HG03108 (cell line): ENCODE measurements around the gene THSD7B.
"Not testable (repeated sequence)": the region's sequence is repeated elsewhere in the genome, so short reads cannot be mapped to it uniquely, and the experiment has no call there.

Experiments used
- ATAC-seq: cut with Tn5 transposase; IDR thresholded peaks from one replicate; pipeline ENCODE4 v1.9.1; 2021; ENCODE audit warnings: moderate library complexity; ENCODE audit not compliant: unreplicated experiment

THSD7B gene

DNA sequence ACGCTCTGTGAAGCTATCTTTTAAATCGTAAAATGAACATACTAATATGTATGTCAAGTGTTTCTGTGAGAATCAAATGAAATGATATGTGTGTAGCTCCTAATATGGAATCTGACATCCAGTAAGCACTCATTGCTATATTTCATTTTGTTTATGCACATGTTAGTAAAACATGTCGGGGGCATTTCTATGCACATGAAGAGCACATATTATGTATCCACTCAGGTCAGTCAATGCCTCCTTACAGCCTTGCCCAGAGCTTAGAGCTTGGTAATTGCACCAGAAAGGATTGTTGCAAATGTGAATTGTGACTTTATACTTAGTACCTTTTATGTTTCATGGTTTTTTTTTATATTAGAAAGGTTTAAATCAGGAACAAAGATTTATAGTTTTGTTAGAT is 735.3 kb downstream of the THSD7B start:
- ATAC-seq: no peak

DNA sequence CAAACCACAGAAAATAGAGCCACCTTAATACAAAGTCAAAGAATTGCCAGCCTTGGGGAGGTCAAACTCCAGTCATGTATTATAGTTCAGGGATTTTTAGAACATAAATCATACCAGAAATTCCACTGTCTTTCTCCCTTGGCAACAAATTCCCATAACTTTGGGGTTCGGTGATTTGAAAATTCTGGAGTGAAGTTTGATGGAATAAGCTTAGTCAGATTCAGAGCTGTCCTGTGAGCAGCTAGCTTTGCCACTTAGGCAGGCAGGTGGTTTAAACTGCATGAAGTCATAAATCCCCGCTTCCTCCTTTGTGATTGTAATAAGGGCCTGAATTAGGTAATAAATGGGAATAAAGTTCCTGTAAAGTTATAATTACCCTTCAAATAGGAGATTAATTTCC is 741.9 kb downstream of the THSD7B start:
- no peak for ATAC-seq

DNA sequence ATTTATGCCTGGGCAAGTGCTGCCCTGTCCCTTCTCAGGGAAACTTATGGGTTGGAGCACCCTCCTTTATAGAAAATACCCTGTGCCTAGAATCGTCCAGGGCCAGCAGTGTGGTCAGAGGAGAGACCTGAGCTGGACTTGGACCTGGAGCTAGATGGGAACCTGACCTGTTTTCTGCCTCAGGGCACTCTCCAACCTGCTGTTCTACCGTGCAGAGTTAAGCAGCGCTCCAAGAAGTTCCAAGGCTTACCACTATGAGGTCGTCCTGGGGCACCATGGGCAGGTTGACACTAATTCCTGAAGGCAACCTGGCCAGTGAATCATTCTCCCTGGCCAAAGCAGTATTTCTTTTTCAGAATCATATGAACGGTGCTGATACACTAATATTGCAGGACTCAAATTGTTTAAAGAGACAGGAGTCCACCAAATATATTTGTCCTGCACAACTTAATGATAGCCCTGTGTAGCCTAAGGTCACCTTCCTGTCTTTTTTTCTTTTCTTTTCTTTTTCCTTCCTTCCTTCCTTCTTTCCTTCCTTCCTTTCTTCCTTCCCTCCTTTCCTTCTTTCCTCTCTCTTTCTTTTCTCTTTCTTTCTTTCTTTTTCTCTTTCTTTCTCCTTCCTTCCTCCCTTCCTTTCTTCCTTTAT is 743.5 kb downstream of the THSD7B start:
- no peak for ATAC-seq

DNA sequence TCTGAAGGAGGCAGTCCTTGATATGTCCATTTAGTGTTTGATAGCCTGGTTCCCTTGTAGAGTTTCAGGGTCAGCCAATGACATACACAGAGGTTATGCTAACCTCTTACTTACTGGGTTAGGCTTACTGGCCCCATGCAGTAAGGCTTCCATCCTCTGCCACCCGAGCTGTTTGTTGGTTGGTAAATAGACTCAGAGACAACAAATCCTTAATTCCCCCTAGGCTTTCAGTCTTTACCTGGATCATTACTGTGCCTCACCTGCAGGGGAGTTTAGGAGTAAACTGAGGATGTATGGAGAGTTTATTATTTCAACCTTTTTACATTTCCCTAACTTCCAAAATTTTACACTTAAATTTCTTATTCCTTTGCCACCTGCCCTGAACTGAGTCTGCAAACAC is 746.2 kb downstream of the THSD7B start:
- no peak for ATAC-seq

DNA sequence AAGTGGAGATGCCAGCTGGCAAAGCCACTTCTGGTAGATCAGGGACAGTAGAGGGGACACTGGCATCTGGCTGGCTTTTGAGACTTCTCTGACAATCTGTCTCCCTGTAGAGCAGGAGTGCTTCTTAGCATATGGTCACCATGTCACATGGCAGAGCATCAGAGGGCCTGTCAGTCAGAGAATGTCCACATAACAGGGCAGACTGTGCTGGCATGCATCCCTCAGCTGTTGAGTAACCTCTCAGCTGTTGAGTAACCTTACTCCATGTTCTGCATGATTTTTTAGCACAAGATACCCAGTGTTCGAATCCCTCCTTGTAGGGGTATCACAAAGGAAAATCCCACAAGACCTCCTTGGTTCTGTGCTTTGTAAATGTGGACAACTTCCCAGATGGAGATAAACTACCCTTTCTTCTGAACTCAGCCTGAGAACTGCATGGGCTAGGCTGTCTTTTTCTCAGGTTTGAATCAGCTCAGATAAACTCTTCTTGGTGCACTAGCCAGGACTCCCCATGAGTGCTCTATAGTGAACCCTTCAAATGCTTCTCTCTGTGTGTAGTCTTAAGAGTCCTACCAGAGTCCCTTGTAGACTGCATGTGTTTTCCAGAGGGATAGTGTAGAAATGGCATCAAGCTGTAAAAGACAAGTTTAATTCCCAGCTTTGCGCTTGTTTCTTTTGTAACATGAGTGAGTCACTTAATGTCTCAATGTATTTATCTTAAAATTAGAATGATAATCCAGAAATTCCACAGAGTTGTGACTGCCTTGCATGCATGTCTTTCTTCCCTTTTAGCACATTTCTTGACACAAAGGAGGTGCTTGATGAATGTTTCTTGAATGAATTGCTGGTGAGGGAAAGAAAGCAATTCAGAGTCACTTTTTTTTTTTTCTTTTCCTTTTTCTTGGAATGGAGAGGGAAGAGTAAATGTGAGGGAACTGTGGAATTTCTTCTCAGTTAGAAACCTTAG is 756.6 kb downstream of the THSD7B start:
- no peak for ATAC-seq

DNA sequence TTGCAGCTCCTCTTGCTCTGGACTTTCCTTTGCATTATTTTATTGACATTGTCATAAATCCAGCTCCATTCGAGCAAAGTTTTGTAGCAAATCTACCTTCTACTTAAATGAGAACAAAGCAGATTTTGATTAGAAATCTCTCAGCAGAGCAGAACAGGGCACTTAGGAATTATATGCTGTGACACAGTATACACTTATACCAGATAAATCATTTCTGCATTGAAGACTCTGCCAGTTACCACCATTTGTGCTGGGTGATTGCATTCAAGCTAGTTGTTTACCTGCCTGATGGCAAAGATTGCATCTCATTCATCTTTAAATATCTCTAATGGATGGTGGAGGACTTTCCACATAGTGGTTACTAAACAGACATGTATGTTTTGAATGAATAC is 757.3 kb downstream of the THSD7B start:
- ATAC-seq: no peak

DNA sequence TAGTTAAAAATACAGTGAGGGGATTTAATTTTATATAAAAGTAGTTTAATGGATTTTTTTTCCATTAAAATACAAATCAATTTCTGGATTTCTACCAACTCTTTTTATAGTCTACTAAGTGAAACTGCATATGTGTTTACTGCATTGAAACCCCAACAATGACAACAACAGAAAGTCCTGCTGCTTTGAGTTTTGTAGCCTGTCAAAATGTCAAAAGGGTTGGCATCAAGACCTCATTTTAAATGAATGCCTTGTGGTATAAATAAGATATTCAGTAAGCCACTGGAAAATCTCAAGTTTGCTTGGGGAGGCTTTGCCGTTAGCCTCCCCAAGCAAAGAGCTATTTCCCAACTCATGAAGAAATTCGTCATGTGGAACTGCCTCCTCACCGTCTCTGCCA is 758.6 kb downstream of the THSD7B start:
- ATAC-seq: no peak

DNA sequence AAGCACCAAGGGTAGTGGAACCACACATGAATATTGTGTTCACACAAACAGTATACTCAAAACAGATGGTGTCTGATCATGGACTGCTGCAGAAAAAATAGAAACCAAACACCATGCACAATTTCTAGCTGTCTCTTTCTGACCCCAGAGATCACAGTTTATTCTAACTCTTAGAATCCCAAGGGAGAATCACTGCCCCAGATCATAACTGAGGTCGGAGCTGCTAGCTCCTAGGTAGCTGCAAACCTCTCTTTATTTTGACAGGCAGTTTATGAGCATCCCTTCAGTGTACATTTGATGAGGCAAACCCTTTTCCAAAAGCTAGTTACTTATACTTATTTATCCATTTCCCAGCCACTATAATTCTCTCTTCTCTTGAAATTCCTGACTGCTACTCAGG is 759.8 kb downstream of the THSD7B start:
- ATAC-seq: no peak

DNA sequence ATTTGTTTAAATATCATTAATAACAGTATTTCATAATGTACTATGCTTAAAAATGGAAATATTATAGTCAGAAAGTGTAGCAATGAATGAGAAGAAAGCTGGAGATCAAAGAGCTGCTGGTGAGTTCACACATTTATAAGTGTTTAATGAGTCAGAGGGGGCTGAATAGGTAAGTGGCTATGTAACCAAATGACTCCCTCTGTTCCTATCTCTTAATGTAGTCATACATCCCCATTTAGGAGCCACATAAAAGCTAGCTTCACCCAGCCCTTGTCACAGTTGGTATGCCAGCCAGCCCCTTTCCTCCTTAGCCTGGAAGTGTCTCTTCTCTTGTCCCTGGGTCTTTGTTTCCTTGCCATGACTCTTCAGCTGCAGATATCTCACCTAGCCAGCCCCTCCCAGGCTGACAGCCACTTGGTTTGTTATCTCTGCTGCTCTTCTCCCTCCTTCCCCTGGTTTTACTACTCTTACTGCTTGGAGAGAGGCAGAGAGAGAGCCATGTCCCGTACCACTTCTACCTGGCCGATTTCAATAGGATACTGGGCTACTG is 760.4 kb downstream of the THSD7B start:
- ATAC-seq: no peak

DNA sequence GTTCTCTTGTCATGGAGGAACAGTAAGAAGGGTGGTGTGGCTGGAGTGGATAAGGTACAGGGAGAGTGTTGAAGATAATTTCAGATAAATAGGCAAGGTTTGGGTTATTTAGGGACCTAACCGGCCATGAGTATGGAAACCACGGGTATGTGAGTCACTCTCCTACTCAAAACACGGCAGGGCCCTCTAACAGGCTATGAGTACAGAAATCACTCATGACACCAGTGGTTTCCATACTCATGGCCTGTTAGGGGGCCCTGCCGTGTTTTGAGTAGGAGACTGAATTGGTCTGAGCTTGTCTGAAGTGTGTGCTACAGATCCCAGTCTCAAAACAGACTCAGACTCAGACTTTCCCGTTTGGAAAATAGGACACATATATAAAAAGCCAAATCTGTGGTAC is 770.6 kb downstream of the THSD7B start:
- no peak for ATAC-seq

DNA sequence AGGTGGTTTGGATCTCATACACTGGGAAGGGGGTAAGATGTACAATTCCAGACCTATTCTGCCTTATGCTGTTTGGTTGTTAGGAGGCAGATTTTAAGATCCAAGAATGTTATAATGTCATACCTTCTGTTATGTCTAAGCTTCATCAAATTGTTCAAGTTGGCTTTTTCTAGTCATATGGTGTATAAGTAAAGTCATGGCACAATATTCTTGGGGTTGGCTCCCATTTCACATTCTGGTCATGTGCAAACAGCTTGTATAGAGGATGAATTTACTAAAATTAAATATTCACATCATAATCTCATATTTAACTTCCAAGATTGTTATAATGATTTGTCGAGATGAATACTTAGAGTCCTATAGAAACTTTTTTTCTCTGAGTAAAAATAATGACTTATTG is 774.0 kb downstream of the THSD7B start:
- ATAC-seq: no peak

DNA sequence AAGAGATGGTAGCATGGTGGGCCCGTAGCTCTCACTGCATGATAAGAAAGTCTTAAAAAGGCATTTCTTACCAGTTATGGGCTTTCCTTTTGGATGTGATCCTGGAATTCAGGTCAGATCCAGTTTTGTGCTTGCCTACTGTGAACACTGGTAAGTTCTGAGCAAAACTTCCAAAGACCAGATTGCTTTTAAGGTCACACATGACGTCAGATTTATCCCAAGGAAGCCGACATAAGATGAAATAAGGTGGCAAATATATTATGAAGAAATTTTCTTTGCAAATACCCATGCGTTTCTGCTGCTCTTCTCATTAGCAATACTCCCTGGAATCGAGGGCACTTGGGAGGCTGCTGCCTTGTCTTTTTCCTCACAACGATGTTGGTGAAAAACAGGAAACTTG is 782.5 kb downstream of the THSD7B start:
- no peak for ATAC-seq

DNA sequence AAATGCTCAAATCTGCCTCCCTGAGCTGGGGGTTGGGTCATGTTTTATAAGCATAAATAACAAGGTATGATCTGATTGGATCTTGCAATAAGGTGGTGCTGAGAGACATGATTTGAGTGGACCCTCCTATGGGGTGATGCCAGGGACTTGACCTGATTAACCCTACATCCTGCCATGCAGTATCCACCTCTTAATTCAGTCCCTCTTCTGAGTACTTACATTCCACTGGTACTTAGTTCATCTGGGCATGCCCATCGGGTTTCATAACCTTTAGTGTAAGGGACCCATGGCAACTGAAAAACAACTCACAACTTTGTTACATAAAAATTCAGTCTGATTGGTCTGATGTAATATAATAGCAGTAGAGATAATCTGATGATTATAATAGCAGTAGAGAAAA is 801.0 kb downstream of the THSD7B start:
- ATAC-seq: no peak

DNA sequence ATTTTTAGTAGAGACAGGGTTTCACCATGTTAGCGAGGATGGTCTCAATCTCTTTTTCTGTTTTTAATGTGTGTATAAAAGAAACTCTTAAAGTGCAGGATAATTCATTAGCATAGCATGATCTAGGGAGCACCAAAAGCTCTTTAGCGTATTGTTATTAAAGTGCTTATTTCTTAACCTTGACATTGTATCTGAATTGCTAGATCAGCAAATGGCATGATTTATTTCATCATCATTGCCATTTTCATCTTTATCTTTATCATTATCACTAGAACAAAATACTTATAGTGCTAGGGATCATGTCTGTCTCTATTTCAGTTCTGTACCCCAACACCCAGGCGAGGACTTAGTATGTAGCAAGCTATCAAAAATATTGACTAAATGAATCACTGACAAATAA is 805.1 kb downstream of the THSD7B start:
- no peak for ATAC-seq

DNA sequence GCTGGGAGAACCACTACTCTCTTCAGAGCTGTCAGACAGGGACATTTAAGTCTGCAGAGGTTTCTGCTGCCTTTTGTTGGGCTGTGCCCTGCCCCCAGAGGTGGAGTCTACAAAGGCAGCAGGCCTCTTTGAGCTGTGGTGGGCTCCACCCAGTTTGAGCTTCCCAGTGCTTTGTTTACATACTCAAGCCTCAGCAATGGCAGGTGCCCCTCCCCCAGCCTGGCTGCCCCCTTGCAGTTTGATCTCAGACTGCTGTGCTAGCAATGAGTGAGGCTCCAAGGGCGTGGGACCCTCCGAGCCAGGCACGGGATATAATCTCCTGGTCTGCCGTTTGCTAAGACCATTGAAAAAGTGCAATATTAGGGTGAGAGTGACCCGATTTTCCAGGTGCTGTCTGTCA is 822.5 kb downstream of the THSD7B start:
- ATAC-seq: not testable (repeated sequence)

DNA sequence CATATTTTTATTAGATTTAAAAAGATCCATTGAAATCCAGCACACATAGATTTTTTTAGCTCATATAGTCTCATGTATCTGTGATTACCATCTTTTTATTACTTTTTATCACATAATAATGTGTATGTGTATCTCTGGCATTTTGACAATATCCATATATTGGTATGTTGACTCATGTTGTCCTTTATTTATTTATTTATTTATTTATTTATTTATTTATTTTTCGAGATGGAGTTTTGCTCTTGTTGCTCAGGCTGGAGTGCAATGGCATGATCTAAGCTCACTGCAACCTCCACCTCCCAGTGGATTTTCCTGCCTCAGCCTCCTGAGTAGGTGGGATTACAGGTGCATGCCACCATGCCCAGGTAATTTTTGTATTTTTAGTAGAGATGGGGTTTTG is 823.2 kb downstream of the THSD7B start:
- ATAC-seq: not testable (repeated sequence)

DNA sequence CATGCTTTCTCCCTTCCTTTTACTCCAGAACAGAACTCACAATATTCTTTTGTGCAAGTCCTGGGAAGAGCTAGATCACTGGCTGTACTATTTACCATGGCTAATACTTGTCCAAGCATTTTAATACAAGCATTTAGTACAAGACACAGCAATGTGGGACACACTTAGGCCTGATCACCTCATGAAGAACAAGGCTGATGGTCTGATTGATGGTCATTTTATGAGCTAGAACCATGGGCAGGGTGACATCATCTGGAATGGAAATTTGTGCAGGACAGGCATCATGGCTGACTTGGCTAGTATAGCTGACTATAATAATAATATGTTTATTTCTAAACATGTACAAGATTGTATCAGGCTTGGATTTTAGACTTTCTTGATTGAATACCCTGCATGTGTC is 824.8 kb downstream of the THSD7B start:
- no peak for ATAC-seq

DNA sequence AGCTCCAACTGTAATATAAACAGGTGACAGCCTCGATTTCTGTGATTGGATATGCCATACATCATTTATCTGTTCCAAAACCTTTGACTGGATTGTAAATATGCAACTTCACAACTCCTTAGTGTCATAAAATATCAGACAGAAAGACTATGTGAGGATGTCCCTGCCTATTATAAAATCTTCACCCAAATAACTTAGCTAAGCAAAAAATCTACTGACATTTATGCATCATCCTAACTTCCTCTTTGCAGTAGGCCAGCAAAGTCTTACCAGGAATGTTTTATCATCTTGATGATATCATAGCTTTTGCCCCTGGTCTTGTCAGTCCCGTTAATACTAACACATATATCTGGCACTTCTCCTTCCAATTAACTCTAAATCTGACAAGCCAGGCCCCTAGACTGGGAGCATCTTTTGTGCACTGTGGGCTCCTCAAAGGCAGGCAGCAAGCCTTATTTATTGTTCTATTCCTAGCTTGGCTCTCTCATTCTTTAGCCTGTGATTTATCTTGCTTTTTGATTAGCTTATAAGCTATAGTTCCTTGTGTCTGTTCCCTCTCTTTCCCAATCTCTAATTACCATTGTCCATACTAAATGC is 842.5 kb downstream of the THSD7B start:
- no peak for ATAC-seq

DNA sequence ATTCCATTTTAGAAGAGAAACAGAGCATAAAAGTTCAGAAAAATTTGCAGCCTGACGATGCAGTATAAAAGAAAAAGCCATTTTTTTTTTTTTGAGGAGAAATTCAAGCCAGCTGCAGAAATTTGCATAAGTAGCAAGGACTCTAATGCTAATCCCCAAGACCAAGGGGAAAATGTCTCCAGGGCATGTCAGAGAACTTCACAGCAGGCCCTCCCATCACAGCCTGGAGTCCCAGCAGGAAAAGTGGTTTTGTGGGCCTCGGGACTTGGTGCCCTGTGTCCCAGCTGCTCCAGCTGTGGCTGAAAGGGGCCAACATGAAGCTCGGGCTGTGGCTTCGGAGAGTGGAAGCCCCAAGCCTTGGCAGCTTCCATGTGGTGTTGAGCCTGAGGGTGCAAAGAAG is 873.6 kb downstream of the THSD7B start:
- ATAC-seq: no peak

DNA sequence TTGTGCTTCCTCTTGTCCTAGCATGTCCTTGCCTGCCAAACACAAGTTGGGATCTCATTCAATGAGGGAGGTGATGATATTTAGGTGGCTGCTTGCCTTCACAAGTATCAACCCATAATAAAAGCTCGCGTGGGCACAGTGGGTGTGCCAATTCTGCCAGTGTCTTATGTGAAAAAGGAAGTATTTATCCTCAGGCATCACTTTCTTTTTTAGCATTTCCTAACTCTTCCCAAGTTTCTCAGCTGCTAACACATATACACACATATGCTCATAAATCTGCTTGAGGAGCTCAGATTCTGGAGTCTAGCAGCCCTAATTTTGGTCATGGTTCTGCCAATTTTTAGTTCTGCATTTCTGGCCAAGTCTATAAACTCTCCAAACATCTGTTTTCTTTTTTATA is 879.4 kb downstream of the THSD7B start:
- ATAC-seq: no peak

DNA sequence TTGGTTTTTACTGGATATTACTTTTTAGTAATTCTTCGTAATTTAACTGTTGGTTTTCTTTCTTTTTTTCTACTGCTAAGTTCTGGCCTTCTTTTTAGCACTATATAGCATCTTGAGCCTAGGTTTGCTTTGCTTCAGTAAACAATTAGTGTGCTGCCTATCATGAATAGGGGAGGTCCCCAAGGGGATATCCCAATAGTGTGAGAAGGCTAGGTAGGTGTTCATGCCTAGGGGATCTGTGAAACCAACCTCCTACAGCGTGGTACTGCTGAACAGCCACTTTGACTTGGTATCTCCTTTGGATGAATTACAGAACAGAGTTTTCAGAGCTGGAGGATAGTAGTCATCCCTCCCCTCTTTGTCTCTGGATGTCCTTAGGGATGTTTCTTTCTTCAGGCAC is 888.7 kb downstream of the THSD7B start:
- no peak for ATAC-seq

DNA sequence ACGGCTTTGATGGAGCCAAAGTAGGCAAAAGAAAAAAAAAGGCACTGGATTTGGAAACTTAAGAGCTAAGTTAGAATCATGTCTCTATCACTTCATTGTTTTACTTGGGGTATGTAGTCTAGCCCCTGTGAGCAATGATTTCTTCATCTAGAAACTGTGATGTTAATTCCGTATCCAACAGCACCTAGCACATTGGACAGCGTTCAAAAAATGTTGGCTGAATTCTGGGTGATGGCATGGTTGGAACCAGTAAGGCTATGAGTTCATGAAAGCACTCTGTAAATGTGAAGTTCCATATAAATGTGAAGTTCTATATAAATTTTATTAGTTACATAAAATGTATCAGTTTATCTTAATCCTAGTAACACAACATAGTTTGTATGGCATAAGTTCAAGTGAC is 890.5 kb downstream of the THSD7B start:
- no peak for ATAC-seq
